Choroid plexus epithelial cell (primary cell): ENCODE measurements around the gene CROCC.
"Not testable (repeated sequence)": the region's sequence is repeated elsewhere in the genome, so short reads cannot be mapped to it uniquely, and the experiment has no call there.

Source experiments
- DNase-seq: peaks from one replicate; pipeline ENCODE4 v3.0.0-alpha.2; 2010; ENCODE audit warnings: low read depth
- H3K4me3 ChIP-seq: 2 replicates; pipeline ENCODE4 v1.5.1; 2011; ENCODE audit warnings: low read depth, mild to moderate bottlenecking, control low read depth, low read length, moderate library complexity
- TF ChIP-seq, protein P1 (sequence below): conservative IDR thresholded peaks from 2 replicates; pipeline ENCODE4 v1.5.1; 2011; ENCODE audit warnings: low read depth, mild to moderate bottlenecking, control low read depth, inconsistent platforms, low read length, moderate library complexity

The CROCC gene

DNA sequence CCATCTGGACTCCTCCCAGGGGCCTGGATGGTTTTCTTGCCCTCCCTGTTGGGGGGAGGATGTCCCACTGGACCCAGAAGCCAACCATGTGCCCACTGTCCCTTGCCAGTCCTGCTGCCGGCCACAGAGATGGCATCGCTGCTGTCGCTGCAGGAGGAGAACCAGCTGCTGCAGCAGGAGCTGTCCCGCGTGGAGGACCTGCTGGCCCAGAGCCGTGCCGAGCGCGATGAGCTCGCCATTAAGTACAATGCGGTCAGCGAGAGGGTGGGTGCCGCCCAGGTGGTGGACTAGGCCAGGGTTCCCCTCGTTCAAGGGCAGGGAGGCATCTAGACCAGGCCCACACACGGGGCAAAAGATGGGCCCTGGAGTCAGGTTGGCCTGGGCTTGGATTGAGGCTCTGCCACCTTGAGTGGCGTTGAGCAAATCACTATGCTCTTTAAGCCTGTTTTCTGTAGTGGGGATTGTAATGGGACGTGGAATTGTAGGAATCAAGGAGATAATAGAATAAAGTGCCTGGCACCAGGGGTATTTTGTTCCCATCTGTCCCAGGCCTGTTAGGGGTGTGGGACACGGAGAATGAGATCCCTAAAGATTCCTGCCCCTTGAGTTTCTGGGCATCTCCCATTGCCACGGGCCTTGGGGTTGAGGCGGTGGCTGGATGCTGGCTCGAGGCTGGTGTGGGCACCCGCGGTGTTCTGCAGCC is 2.6 kb downstream of the CROCC start:
- TF ChIP-seq, protein P1, sequence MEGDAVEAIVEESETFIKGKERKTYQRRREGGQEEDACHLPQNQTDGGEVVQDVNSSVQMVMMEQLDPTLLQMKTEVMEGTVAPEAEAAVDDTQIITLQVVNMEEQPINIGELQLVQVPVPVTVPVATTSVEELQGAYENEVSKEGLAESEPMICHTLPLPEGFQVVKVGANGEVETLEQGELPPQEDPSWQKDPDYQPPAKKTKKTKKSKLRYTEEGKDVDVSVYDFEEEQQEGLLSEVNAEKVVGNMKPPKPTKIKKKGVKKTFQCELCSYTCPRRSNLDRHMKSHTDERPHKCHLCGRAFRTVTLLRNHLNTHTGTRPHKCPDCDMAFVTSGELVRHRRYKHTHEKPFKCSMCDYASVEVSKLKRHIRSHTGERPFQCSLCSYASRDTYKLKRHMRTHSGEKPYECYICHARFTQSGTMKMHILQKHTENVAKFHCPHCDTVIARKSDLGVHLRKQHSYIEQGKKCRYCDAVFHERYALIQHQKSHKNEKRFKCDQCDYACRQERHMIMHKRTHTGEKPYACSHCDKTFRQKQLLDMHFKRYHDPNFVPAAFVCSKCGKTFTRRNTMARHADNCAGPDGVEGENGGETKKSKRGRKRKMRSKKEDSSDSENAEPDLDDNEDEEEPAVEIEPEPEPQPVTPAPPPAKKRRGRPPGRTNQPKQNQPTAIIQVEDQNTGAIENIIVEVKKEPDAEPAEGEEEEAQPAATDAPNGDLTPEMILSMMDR: no peak
- H3K4me3 ChIP-seq: no peak overlapping the region
- no peak for DNase-seq

DNA sequence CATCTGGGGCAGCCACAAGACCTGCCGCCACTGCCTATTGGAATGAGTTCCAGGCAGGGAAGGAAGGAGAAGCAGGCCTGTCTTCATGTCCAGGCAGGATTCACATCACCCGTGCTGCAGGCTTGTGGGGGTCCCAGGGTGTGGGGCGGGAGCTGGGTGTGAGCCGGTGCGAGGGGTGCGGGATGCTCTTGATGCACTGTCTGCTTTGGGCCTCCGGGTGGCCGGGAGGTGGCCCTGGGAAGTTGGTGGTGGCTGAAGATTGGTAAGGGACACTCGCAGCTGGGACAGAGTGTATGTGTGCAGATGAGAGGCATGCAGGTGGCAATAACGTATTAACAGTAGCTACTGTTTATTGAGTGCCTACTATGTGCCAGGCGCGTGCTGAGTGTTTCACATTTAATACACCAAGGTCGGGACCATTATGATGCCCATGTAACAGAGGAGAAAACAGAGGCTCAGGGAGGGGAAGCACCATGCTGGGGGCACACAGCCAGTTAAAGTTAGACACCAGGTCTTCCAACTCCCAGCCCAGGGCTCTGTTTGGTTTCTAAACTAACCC is 3.3 kb downstream of the CROCC start:
- no peak overlapping the region for H3K4me3 ChIP-seq
- no peak for DNase-seq
- TF ChIP-seq, protein P1: peak; percentile 45

DNA sequence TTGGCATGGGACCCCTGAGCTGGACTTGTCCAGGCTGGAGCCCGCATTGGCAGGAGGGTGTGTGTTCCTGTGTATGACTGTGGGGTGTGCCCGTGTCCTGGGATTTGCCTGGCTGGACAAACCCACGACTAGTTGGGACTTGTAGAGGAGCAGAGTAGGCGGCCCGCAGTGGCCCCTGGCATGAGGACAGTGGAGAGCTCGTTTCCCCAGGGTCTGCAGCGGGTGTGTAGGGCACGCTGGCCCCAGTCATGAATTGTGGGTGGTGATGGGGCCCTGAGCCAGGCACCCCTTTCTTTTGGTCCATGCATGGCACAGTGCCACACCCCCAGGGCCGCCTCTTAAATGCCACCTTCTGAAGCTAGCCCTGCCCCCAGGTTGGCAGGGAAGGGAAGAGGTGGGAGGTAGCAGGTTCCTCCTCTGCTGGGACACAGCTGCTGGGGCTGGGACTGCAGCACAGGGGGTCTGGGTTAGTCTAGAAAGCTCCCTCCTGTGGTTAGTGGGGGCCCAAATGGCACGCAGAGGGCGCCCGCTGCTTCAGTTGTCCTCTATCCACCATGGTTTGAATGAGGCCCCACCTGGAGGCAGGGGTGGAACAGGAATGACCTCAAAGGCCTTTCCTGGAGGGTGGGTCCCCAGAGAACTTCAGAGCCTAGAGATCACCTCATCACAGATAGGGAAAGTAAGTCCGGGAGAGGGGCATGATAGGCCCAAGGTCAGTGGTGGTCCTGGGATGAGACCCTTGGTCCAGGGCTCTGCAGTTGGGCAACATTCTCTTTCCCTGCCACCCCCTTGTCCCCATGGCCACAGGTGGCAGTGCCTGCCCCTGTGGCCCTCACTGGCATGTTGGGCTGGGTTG is 4.1 kb downstream of the CROCC start:
- DNase-seq: no peak
- TF ChIP-seq, protein P1: no peak
- no peak overlapping the region for H3K4me3 ChIP-seq

DNA sequence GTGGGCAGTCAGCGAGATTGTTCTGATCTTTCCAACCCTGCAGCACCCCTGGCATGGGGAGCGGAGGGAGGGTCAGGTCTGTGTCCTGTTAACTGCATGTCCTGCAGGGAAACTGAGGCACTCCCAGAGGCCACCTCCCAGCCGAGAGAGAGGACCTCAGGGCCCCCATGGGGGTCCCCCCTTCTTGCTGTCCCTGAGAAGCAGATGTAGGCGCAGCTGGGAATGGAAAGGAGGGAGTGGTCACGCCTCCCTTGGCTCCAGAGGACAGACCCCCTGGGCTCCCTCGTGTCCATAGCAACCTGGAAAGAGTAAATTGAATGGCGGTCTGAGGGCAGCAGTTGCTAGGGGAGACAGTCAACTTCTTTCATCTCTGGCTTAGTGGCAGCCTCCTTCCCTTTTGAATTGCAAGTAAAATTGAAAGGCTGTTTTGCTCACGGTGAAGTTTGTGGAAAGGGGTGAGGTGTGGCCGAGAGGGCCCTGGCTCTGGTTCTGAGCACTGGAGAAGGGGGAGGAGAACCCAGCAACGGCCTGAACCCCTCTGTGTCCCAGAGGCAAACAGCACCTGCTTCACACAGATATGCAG is 4.9 kb downstream of the CROCC start:
- no peak overlapping the region for H3K4me3 ChIP-seq
- TF ChIP-seq, protein P1: no peak
- peak; percentile 76 for DNase-seq

DNA sequence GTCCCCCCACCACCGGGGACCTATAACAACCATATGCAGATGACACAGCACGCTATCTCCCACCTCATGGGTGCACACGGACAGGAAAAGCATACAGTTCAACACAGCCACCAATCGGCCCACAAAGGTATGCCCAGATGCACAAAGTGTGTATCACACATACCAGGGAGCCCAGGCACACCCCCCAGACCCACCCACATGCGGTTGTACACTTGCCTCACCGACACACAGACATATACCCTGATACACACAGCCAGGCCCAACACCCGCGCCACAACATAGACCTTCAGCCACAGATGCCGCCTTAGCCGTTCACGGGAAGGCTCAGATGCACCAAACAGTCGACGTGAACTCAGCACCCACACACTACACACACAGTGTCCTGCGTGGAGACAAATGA is 5.5 kb downstream of the CROCC start:
- no peak overlapping the region for H3K4me3 ChIP-seq
- no peak for DNase-seq
- TF ChIP-seq, protein P1: no peak

DNA sequence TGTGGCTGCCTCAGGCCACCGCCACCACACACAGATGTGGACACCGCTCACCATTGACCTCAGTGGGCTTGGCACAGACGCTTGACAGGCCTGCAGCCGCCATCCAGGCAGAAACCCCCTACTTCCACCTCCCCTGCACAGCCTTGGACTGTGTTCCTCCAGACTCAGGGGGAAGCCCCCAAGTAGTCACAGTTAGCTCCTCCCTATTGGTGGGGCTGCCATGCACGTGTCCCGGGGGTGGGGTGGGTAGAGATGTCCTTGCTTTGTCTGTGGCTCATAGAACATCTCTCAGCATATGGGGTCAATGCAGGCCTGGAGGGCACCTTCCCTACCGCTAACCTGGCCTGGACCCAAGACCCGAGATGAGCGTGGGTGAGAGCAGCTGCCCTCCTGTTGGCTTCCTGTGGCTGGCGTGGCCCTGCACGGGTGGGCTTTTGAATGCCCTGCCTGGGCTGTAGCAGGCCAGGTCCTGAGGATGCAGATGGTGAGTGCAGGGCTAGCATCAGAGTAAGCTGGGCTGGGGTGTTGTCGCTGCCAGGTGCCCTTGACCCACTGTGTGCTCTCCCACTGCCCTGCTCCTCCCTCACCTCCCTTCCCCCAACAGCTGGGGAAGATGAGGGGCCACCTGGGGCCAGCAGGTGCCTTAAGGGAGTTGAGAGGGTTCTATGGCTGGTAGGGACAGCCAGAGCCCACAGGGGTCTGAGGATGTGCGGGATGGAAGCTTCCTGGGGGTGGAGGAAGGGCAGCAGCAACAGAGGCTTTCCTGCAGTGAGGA is 6.2 kb downstream of the CROCC start:
- TF ChIP-seq, protein P1: no peak
- H3K4me3 ChIP-seq: no peak overlapping the region
- no peak for DNase-seq

DNA sequence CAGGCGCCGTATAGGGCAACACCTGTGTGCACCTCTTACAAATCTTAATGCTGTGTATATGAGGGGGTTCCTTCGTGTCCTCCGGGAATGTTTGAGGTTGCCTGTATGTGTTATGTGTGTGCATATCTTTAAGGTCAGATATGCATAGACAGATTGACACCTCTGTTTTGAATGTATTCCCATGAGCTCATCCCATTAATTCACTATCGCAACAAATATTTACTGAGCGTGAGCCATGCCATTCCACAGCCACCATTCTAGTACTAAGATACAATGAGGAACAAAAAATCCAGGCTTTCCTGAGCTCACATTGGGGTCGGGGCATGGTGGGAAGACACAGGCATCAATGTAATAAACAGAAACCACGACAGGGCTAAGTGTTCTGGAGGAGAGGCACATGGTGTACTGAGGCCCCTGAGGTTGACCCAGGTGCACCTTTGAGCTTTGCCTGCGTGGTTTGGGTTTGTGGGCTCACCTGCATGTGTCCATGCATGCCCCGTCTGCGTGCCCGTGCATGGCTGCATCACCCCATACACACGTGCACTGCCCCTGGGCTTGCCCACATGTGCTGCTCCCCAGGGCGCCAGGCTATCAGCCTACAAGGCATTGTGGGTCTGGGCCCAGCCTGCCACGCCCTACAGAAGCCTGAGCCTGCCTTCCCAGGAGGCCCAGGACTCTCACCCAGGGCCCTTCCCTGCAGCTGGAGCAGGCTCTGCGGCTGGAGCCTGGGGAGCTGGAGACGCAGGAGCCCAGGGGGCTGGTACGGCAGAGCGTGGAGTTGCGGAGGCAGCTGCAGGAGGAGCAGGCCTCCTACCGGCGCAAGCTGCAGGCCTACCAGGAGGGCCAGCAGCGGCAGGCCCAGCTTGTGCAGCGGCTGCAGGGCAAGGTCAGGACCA is 7.7 kb downstream of the CROCC start:
- H3K4me3 ChIP-seq, DNase-seq: not testable (repeated sequence)

DNA sequence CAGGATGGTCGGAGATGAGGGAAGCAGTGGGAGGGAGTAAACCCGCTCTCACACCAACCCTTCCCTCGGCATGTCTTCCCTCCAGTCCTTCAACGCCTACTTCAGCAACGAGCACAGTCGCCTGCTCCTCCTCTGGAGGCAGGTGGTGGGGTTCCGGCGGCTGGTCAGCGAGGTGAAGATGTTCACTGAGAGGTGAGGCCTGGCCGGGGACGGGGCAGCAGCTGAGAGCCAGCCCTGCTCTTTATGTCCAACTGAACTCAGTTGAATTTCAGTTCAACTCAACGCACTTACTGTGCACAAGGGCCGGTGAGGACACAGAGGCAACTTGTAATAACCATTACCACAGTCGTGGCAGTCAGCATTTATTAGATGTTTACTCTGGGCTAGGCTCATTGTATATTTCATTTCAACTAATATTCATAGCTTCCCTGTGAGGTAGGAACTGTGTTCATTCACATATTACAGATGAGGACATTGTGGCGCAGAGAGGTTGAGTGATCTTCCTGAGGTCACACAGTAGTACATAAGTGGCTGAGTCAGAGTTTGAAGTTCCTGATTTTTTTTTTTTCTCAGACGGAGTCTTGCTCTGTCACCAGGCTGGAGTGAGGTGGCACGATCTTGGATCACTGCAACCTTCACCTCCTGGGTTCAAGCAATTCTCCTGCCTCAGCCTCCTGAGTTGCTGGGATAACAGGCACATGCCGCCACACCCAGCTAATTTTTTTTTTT is 9.6 kb downstream of the CROCC start:
- H3K4me3 ChIP-seq, DNase-seq: not testable (repeated sequence)

DNA sequence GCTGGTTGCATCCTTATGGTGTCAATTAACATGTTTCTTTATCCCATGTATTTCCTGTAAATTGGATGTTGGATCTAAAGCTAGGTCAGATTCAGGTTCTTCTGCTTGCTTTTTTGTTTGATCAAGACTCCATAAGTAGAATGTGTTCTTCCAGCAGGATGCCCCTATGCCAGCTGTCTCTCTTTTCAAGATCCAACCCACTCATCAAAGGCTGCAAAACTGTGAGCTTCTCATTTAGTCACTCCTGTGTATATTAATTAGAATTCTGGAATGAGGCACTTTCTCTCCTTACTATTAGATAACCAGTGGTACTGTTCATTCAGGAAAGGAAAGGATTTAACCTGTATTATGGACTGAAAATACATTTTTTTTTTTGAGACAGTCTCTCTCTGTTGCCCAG is 12.2 kb downstream of the CROCC start:
- DNase-seq, H3K4me3 ChIP-seq: not testable (repeated sequence)
